A549 (cell line): ENCODE measurements around the gene ARFGAP2. TPM values are rescaled to one million over a fixed set of nuclear protein-coding genes. Genes with fewer than 3 reads are reported as not detected.

Experiments used
- ATAC-seq, 2 experiments: fragments of 200-7000 bp in 1 of 2; fragments of >200 bp in 1 of 2; cut with Nextera tagmentation in 1 of 2; cut with Tn5 transposase in 1 of 2; 3 replicates each; pipeline versions ENCODE4 v1.8.0 to v1.9.1; 2018 to 2020; ENCODE audit warnings: mild to moderate bottlenecking in 1 of 2, moderate library complexity in 1 of 2
- CTCF ChIA-PET: fragments of 300-600 bp; sonication (Branson Sonifier 250); formaldehyde crosslinking; extraction: SDS; loops from one replicate; lab custom pipeline; 2021; ENCODE audit warnings: antibody characterized with exemption, inconsistent platforms; lab: Yijun Ruan, JAX
- POLR2A ChIA-PET: fragments of 350-600 bp; formaldehyde crosslinking; extraction: SDS; loops from one replicate; lab custom pipeline; 2021; ENCODE audit warnings: antibody characterized with exemption, inconsistent platforms; lab: Yijun Ruan, JAX
- DNase-seq, 2 experiments: peaks; one replicate each; pipeline versions ENCODE4 v3.0.0 to v3.0.0-alpha.2; 2011 to 2016; ENCODE audit warnings: low read depth in 1 of 2, low spot score in 1 of 2
- FAIRE-seq: peaks from 2 replicates; lab custom pipeline; 2011; peaks lifted over from hg19 to GRCh38; lab: Jason Lieb, UNC
- H3K27ac ChIP-seq, 2 experiments: fragments of >200 bp; sonication (Bioruptor Twin); formaldehyde crosslinking; 3 replicates each; pipeline ENCODE4 v1.5.1; 2016 to 2017
- H3K4me1 ChIP-seq: fragments of >200 bp; sonication (Bioruptor Twin); formaldehyde crosslinking; 3 replicates; pipeline ENCODE4 v1.6.1; 2016
- H3K4me2 ChIP-seq: fragments of >200 bp; sonication (Bioruptor Twin); formaldehyde crosslinking; 3 replicates; pipeline ENCODE4 v1.6.1; 2016
- H3K4me3 ChIP-seq: fragments of >200 bp; sonication (Bioruptor Twin); formaldehyde crosslinking; 3 replicates; pipeline ENCODE4 v1.5.1; 2016
- H3K9me3 ChIP-seq: fragments of >200 bp; sonication (Bioruptor Twin); formaldehyde crosslinking; 3 replicates; pipeline ENCODE4 v1.6.1; 2016
- CBX2 ChIP-seq: fragments of 200-600 bp; sonication (generic); IDR thresholded peaks from 2 replicates; pipeline ENCODE4 v1.6.1; 2016; ENCODE audit warnings: low read depth, mild to moderate bottlenecking, borderline replicate concordance
- CBX8 ChIP-seq: fragments of 200-600 bp; sonication (generic); IDR thresholded peaks from 2 replicates; pipeline ENCODE4 v1.6.1; 2016
- CEBPB ChIP-seq, 2 experiments: fragments of >200 bp in 1 of 2; sonication (Bioruptor Twin) in 1 of 2; formaldehyde crosslinking in 1 of 2; IDR thresholded peaks; 2 replicates each; pipeline ENCODE4 v1.6.1; 2012 to 2016
- CHD2 ChIP-seq: fragments of 150-350 bp; IDR thresholded peaks from 2 replicates; pipeline ENCODE4 v1.6.1; 2014; ENCODE audit warnings: low read length; ENCODE audit not compliant: partially characterized antibody
- CHD4 ChIP-seq: fragments of 200-600 bp; sonication (generic); IDR thresholded peaks from 2 replicates; pipeline ENCODE4 v1.6.1; 2016; ENCODE audit warnings: antibody characterized with exemption, mild to moderate bottlenecking, borderline replicate concordance
- EP300 ChIP-seq, 2 experiments: fragments of >200 bp; sonication (Bioruptor Twin); formaldehyde crosslinking; IDR thresholded peaks; 2 replicates in 1 of 2; 3 replicates in 1 of 2; pipeline ENCODE4 v1.6.1; 2016 to 2017
- FOXS1 ChIP-seq: fragments of 250-450 bp; sonication (Bioruptor Pico); IDR thresholded peaks from 2 replicates; pipeline ENCODE4 v1.5.0; 2020; ENCODE audit warnings: mild to moderate bottlenecking, moderate library complexity
- GATA3 ChIP-seq: IDR thresholded peaks from 2 replicates; pipeline ENCODE4 v1.6.1; 2012; ENCODE audit warnings: borderline replicate concordance
- HDAC2 ChIP-seq: fragments of 200-600 bp; sonication (generic); IDR thresholded peaks from 2 replicates; pipeline ENCODE4 v1.6.1; 2016
- HMGXB4 ChIP-seq: fragments of 250-450 bp; sonication (Bioruptor Pico); IDR thresholded peaks from 2 replicates; pipeline ENCODE4 v1.5.0; 2021; ENCODE audit warnings: mild to moderate bottlenecking, moderate library complexity, borderline replicate concordance
- HOXB5 ChIP-seq: fragments of 250-450 bp; sonication (Bioruptor Pico); IDR thresholded peaks from 2 replicates; pipeline ENCODE4 v1.5.0; 2020; ENCODE audit warnings: mild to moderate bottlenecking, moderate library complexity
- JUNB ChIP-seq: fragments of >200 bp; sonication (Bioruptor Twin); formaldehyde crosslinking; IDR thresholded peaks from 2 replicates; pipeline ENCODE4 v1.6.1; 2016
- KDM1A ChIP-seq: fragments of 200-600 bp; sonication (generic); IDR thresholded peaks from 2 replicates; pipeline ENCODE4 v1.6.1; 2016; ENCODE audit warnings: low read depth, mild to moderate bottlenecking
- MAX ChIP-seq: IDR thresholded peaks from 2 replicates; pipeline ENCODE4 v1.6.1; 2012
- MYC ChIP-seq: IDR thresholded peaks from 2 replicates; pipeline ENCODE4 v1.6.1; 2012; ENCODE audit warnings: mild to moderate bottlenecking, inconsistent platforms, low read length, improper control_type of control experiment, borderline replicate concordance
- NPAS2 ChIP-seq: fragments of 250-450 bp; sonication (Bioruptor Pico); IDR thresholded peaks from 2 replicates; pipeline ENCODE4 v1.8.0; 2022; ENCODE audit warnings: mild to moderate bottlenecking, moderate library complexity, borderline replicate concordance
- NR3C1 ChIP-seq: fragments of >200 bp; sonication (Bioruptor Twin); formaldehyde crosslinking; IDR thresholded peaks from 3 replicates; pipeline ENCODE4 v1.6.1; 2017
- PBX3 ChIP-seq: IDR thresholded peaks from 2 replicates; pipeline ENCODE4 v1.6.1; 2012
- PHF8 ChIP-seq: fragments of 200-600 bp; sonication (generic); IDR thresholded peaks from 2 replicates; pipeline ENCODE4 v1.6.1; 2016; ENCODE audit warnings: low read depth, mild to moderate bottlenecking, antibody characterized with exemption, moderate library complexity, borderline replicate concordance
- POLR2A ChIP-seq: IDR thresholded peaks from 2 replicates; pipeline ENCODE4 v1.6.1; 2012; ENCODE audit warnings: mild to moderate bottlenecking, low read length
- POLR2AphosphoS2 ChIP-seq: conservative IDR thresholded peaks from 2 replicates; pipeline ENCODE4 v1.6.1; 2012; ENCODE audit warnings: low read length, improper control_type of control experiment, inconsistent platforms
- RAD21 ChIP-seq, 2 experiments: fragments of >200 bp in 1 of 2; sonication (Bioruptor Twin) in 1 of 2; formaldehyde crosslinking in 1 of 2; IDR thresholded peaks in 1 of 2; conservative IDR thresholded peaks in 1 of 2; 2 replicates in 1 of 2; 3 replicates in 1 of 2; pipeline ENCODE4 v1.6.1; 2012 to 2018; ENCODE audit warnings: inconsistent platforms in 1 of 2
- RFX5 ChIP-seq: fragments of 450-650 bp; IDR thresholded peaks from 2 replicates; pipeline ENCODE4 v1.7.1; 2014; ENCODE audit warnings: antibody characterized with exemption, mild to moderate bottlenecking, moderate library complexity
- SMC3 ChIP-seq: fragments of >200 bp; sonication (Bioruptor Twin); formaldehyde crosslinking; IDR thresholded peaks from 3 replicates; pipeline ENCODE4 v1.6.1; 2018; ENCODE audit warnings: inconsistent platforms
- SREBF2 ChIP-seq: fragments of 450-650 bp; IDR thresholded peaks from 2 replicates; pipeline ENCODE4 v1.6.1; 2014; ENCODE audit warnings: mild to moderate bottlenecking, moderate library complexity
- TFCP2L1 ChIP-seq: fragments of 250-450 bp; sonication (Bioruptor Pico); IDR thresholded peaks from 2 replicates; pipeline ENCODE4 v1.5.0; 2021; ENCODE audit warnings: mild to moderate bottlenecking
- TP53 ChIP-seq: fragments of 250-450 bp; sonication (Bioruptor Pico); IDR thresholded peaks from 2 replicates; pipeline ENCODE4 v1.5.0; 2021; ENCODE audit warnings: mild to moderate bottlenecking, moderate library complexity
- ZC3H11A ChIP-seq: fragments of 450-650 bp; IDR thresholded peaks from 2 replicates; pipeline ENCODE4 v1.6.1; 2014; ENCODE audit warnings: antibody characterized with exemption, mild to moderate bottlenecking
- WGBS: methylation state at CpG from one replicate; pipeline ENCODE4 v1.1.6; 2017; ENCODE audit errors: missing lambda C conversion rate; 5-methylcytosine and 5-hydroxymethylcytosine counted together
- polyA plus RNA-seq, 4 experiments: library from polyadenylated mRNA; depleted of rRNA in 3 of 4; stranded (reverse); fragments of >200 nt; fragmentation: RNase III in 1 of 4; extraction: RNeasy Plus Mini Kit Qiagen cat#74134 plus additional on column Dnase treatment in 1 of 4; gene quantifications; 2 replicates in 3 of 4; 3 replicates in 1 of 4; pipeline ENCODE4 v1.2.3, GENCODE V29; 2011 to 2017

The ARFGAP2 gene
- polyA plus RNA-seq, 2 of the 4 experiments (the other 2 are of a cell fraction), result 29.5 to 34.0 TPM

GRCh38 chr11:47178316-47178715 is 1.6 kb upstream of the ARFGAP2 start:
- DNase-seq (no peak), FAIRE-seq (no peak), ATAC-seq (no peak)
- H3K4me3 ChIP-seq, result no peak overlapping the region
- H3K27ac ChIP-seq, result peak overlapping the region in 1 of 2 experiments; percentile 94; a peak in 2 of 6 replicates
- TF ChIP-seq CBX2 (no peak), SMC3 (no peak), SREBF2 (no peak), POLR2AphosphoS2 (no peak), GATA3 (no peak), KDM1A (no peak), NR3C1 (no peak), CHD4 (no peak), CHD2 (no peak), TFCP2L1 (CRISPR knock-in tag) (no peak), POLR2A (no peak), HDAC2 (no peak), JUNB (no peak), FOXS1 (CRISPR knock-in tag) (no peak), TP53 (CRISPR knock-in tag) (no peak), ZC3H11A (no peak)
- ChIA-PET CTCF (interaction anchor here (0.8 to 10.8 kb wide), 29 partner anchors 10 to 267 kb away, joined by 3 to 173 read pairs (median 5); partner anchors contain the start of genes ACP2, DDB2, MADD and NR1H3), POLR2A (interaction anchor here (0.7 to 1.3 kb wide), 4 partner anchors 9 to 82 kb away, joined by 3 to 6 read pairs (median 4); no protein-coding TSS in a partner anchor)
- peaks cover 14% of the 10 kb centered on the region for H3K4me1 ChIP-seq
- no peak overlapping the region for H3K4me2 ChIP-seq
- WGBS, result 81% methylated on average over 11 of the region's 11 CpGs
- no peaks in the 10 kb centered on the region for H3K9me3 ChIP-seq

GRCh38 chr11:47177846-47178245 is 1.2 kb upstream of the ARFGAP2 start:
- POLR2A ChIA-PET, result interaction anchor here (0.7 to 1.3 kb wide), 4 partner anchors 9 to 82 kb away, joined by 3 to 6 read pairs (median 4); no protein-coding TSS in a partner anchor
- Histone ChIP-seq H3K27ac (peak overlapping the region; percentile 94 to 100; a peak in 5 of 6 replicates), H3K4me1 (peaks cover 14% of the 10 kb centered on the region), H3K4me2 (peak overlapping the region; percentile 88), H3K4me3 (no peak overlapping the region), H3K9me3 (no peaks in the 10 kb centered on the region)
- WGBS, result 72% methylated on average over 4 of the region's 6 CpGs
- CTCF ChIA-PET, result interaction anchor here (0.8 to 10.8 kb wide), 29 partner anchors 10 to 268 kb away, joined by 3 to 173 read pairs (median 5); partner anchors contain the start of genes ACP2, DDB2, NR1H3 and PACSIN3
- no peak; a peak in 1 of 6 replicates for ATAC-seq
- no peak for TF ChIP-seq NPAS2 (CRISPR knock-in tag)
- TF ChIP-seq JUNB, result no peak
- TF ChIP-seq MYC, result no peak
- TF ChIP-seq CHD2, result no peak
- TF ChIP-seq HMGXB4, result no peak
- no peak for TF ChIP-seq RFX5
- TF ChIP-seq MAX, result no peak
- FAIRE-seq, result no peak
- DNase-seq, result no peak

GRCh38 chr11:47177229-47177845 is 658 bp upstream of the ARFGAP2 start:
- H3K4me3 ChIP-seq, result peak overlapping the region; percentile 100
- FAIRE-seq, result no peak
- H3K27ac ChIP-seq, result peak overlapping the region; percentile 94 to 100
- TF ChIP-seq CBX8 (no peak), PBX3 (no peak), TP53 (CRISPR knock-in tag) (no peak), RFX5 (0 out of 2 replicates have a peak, but pooled peaks have one; percentile 7), RAD21 (conservative IDR thresholded peaks at IDR 0.05 in 1 of 2, IDR thresholded peaks at IDR 0.05 in 1 of 2) (peak; percentile 71 to 72), CEBPB (IDR thresholded peaks at IDR 0.05) (no peak), EP300 (IDR thresholded peaks at IDR 0.05) (no peak), HMGXB4 (0 out of 2 replicates have a peak, but pooled peaks have one; percentile 24), HOXB5 (no peak), PHF8 (peak; percentile 34; the same call in 1 of the 2 replicates)

More at GRCh38 chr11:47177229-47177845, 658 bp upstream of the ARFGAP2 start:
- ChIA-PET POLR2A (interaction anchor here (0.7 to 1.3 kb wide), 4 partner anchors 10 to 83 kb away, joined by 3 to 6 read pairs (median 4); no protein-coding TSS in a partner anchor), CTCF (interaction anchor here (0.8 to 10.8 kb wide), 28 partner anchors 8 to 222 kb away, joined by 3 to 173 read pairs (median 6); partner anchors contain the start of genes ACP2, DDB2, NR1H3 and PACSIN3)
- H3K9me3 ChIP-seq, result no peaks in the 10 kb centered on the region
- peak overlapping the region; percentile 88 for H3K4me2 ChIP-seq
- DNase-seq, result peak; percentile 76 to 81
- 15% methylated on average over 15 of the region's 21 CpGs for WGBS
- H3K4me1 ChIP-seq, result peaks cover 14% of the 10 kb centered on the region
- peak; percentile 65 to 71 for ATAC-seq
